HCT116 (cell line): ENCODE results near the gene RGS6. TPM values are rescaled to one million over a fixed set of nuclear protein-coding genes. Genes with fewer than 3 reads are reported as not detected.

ENCODE experiments used
- ATAC-seq: fragments of 200-7000 bp; cut with Tn5 transposase; 2 replicates; pipeline ENCODE4 v1.9.1; 2020; ENCODE audit warnings: mild to moderate bottlenecking, moderate library complexity
- BruUV-seq: library from RNA; stranded (reverse); fragments of 400-500 nt; replicated peaks from 2 replicates; lab custom pipeline; 2021; lab: Mats Ljungman, UMichigan
- CTCF ChIA-PET: fragments of 300-600 bp; sonication (Branson Sonifier 250); formaldehyde crosslinking; loops from one replicate; lab custom pipeline; 2021; ENCODE audit warnings: antibody characterized with exemption; lab: Charles Lee
- POLR2A ChIA-PET: fragments of 300-600, 350-600 bp; sonication (Branson Sonifier 250); formaldehyde crosslinking; loops from one replicate; lab custom pipeline; 2021; ENCODE audit warnings: antibody characterized with exemption; lab: Charles Lee
- RAD21 ChIA-PET, 2 experiments: fragments of 300-600 bp; sonication (Branson Sonifier 250); formaldehyde crosslinking; loops; one replicate each; lab custom pipeline; 2023; ENCODE audit warnings: low total read pairs in 2 of 2; ENCODE audit not compliant: uncharacterized antibody in 2 of 2, unreplicated experiment in 2 of 2, low non-redundant PET in 1 of 2; lab: Charles Lee
- DNase-seq: peaks from one replicate; pipeline ENCODE4 v3.0.0-alpha.2; 2010; ENCODE audit warnings: low read depth, low spot score
- H2AFZ ChIP-seq: fragments of 200-600 bp; shearing (Covaris generic), sonication (generic); 2 replicates; pipeline ENCODE4 v1.6.1; 2017; ENCODE audit warnings: low read depth, mixed run types, mixed read lengths, antibody characterized with exemption, low read length; ENCODE audit not compliant: poor library complexity, severe bottlenecking
- H3K27ac ChIP-seq: 2 replicates; pipeline ENCODE4 v1.5.1; 2012; ENCODE audit warnings: low read depth, low read length
- H3K27me3 ChIP-seq: fragments of 200-600 bp; sonication (generic); 2 replicates; pipeline ENCODE4 v1.6.1; 2016; ENCODE audit warnings: mixed run types, low read length, mixed read lengths; ENCODE audit not compliant: insufficient read depth
- H3K36me3 ChIP-seq, 2 experiments: fragments of 200-500 bp in 1 of 2; fragments of 200-600 bp in 1 of 2; sonication (Bioruptor generic) in 1 of 2; sonication (generic) in 1 of 2; 2 replicates each; pipeline versions ENCODE4 v1.5.1 to v1.6.1; 2014 to 2016; ENCODE audit warnings: low read length in 2 of 2, inconsistent platforms in 1 of 2, mixed read lengths in 1 of 2, mixed run types in 1 of 2; ENCODE audit not compliant: insufficient read depth in 2 of 2, control insufficient read depth in 1 of 2
- H3K4me1 ChIP-seq, 2 experiments: fragments of 200-600 bp in 1 of 2; sonication (generic) in 1 of 2; 2 replicates each; pipeline versions ENCODE4 v1.5.1 to v1.6.1; 2012 to 2017; ENCODE audit warnings: low read length in 2 of 2, inconsistent platforms in 1 of 2, mild to moderate bottlenecking in 1 of 2, mixed read lengths in 1 of 2, mixed run types in 1 of 2, moderate library complexity in 1 of 2; ENCODE audit not compliant: insufficient read depth in 2 of 2, control insufficient read depth in 1 of 2
- H3K4me2 ChIP-seq: fragments of 200-600 bp; sonication (generic); 2 replicates; pipeline ENCODE4 v1.6.1; 2017; ENCODE audit warnings: mixed run types, low read length, mixed read lengths
- H3K4me3 ChIP-seq, 2 experiments: fragments of 200-600 bp in 1 of 2; sonication (generic) in 1 of 2; replicated peaks in 1 of 2; 2 replicates each; pipeline ENCODE4 v1.5.1; 2011 to 2016; ENCODE audit warnings: low read length in 2 of 2, control low read depth in 1 of 2, low read depth in 1 of 2, mild to moderate bottlenecking in 1 of 2, mixed read lengths in 1 of 2, mixed run types in 1 of 2
- H3K79me2 ChIP-seq: fragments of 200-600 bp; sonication (generic); 2 replicates; pipeline ENCODE4 v1.6.1; 2017; ENCODE audit warnings: mild to moderate bottlenecking, mixed run types, low read length, moderate library complexity, mixed read lengths; ENCODE audit not compliant: insufficient read depth
- H3K9ac ChIP-seq: fragments of 200-600 bp; sonication (generic); 2 replicates; pipeline ENCODE4 v1.6.1; 2016; ENCODE audit warnings: low read length, mixed read lengths
- H3K9me2 ChIP-seq: fragments of 200-600 bp; sonication (generic), shearing (Covaris generic); 2 replicates; pipeline ENCODE4 v1.6.1; 2017; ENCODE audit warnings: mixed run types, mild to moderate bottlenecking, moderate library complexity; ENCODE audit not compliant: insufficient read depth
- H3K9me3 ChIP-seq, 2 experiments: fragments of 200-500 bp in 1 of 2; fragments of 200-600 bp in 1 of 2; sonication (Bioruptor generic) in 1 of 2; sonication (generic) in 1 of 2; 2 replicates each; pipeline ENCODE4 v1.6.1; 2014 to 2017; ENCODE audit warnings: low read length in 2 of 2, mixed read lengths in 2 of 2, inconsistent platforms in 1 of 2, low read depth in 1 of 2, mild to moderate bottlenecking in 1 of 2, mixed run types in 1 of 2, moderate library complexity in 1 of 2; ENCODE audit not compliant: control insufficient read depth in 1 of 2, insufficient read depth in 1 of 2
- H4K20me1 ChIP-seq: fragments of 200-600 bp; sonication (generic), shearing (Covaris generic); 2 replicates; pipeline ENCODE4 v1.6.1; 2017; ENCODE audit warnings: mixed run types, mild to moderate bottlenecking, moderate library complexity; ENCODE audit not compliant: insufficient read depth
- ATF3 ChIP-seq: IDR thresholded peaks from 2 replicates; pipeline ENCODE4 v1.6.1; 2012
- CBX3 ChIP-seq: IDR thresholded peaks from 2 replicates; pipeline ENCODE4 v1.6.1; 2012; ENCODE audit warnings: low read depth
- CEBPB ChIP-seq: IDR thresholded peaks from 2 replicates; pipeline ENCODE4 v1.6.1; 2012; ENCODE audit warnings: low read depth
- EGR1 ChIP-seq: IDR thresholded peaks from 2 replicates; pipeline ENCODE4 v1.6.1; 2012; ENCODE audit warnings: low read depth
- ELF1 ChIP-seq: IDR thresholded peaks from 2 replicates; pipeline ENCODE4 v1.6.1; 2012; ENCODE audit warnings: low read depth, borderline replicate concordance
- EZH2 ChIP-seq: fragments of 200-600 bp; sonication (generic); IDR thresholded peaks from 2 replicates; pipeline ENCODE4 v1.6.1; 2017; ENCODE audit warnings: antibody characterized with exemption, mixed run types
- EZH2phosphoT487 ChIP-seq: fragments of 200-600 bp; IDR thresholded peaks from 2 replicates; pipeline ENCODE4 v1.6.1; 2018; ENCODE audit warnings: antibody characterized with exemption, borderline replicate concordance
- JUND ChIP-seq: IDR thresholded peaks from 2 replicates; pipeline ENCODE4 v1.6.1; 2012
- MAX ChIP-seq: IDR thresholded peaks from 2 replicates; pipeline ENCODE4 v1.6.1; 2012
- POLR2A ChIP-seq: IDR thresholded peaks from 2 replicates; pipeline ENCODE4 v1.7.0; 2011; ENCODE audit warnings: borderline replicate concordance; ENCODE audit not compliant: insufficient read depth, insufficient read length; ENCODE audit errors: extremely low read depth
- SIN3A ChIP-seq: IDR thresholded peaks from 2 replicates; pipeline ENCODE4 v1.6.1; 2012; ENCODE audit warnings: low read depth
- SP1 ChIP-seq: IDR thresholded peaks from 2 replicates; pipeline ENCODE4 v1.6.1; 2012; ENCODE audit warnings: low read depth
- SRF ChIP-seq: IDR thresholded peaks from 2 replicates; pipeline ENCODE4 v1.6.1; 2012; ENCODE audit warnings: low read depth
- TCF7L2 ChIP-seq: IDR thresholded peaks from 2 replicates; pipeline ENCODE4 v1.7.0; 2011; ENCODE audit warnings: borderline replicate concordance, inconsistent platforms; ENCODE audit not compliant: insufficient read depth, insufficient read length; ENCODE audit errors: extremely low read depth
- YY1 ChIP-seq: IDR thresholded peaks from 2 replicates; pipeline ENCODE4 v1.6.1; 2011; ENCODE audit warnings: low read length, low read depth, moderate library complexity, mild to moderate bottlenecking; ENCODE audit not compliant: insufficient replicate concordance; ENCODE audit errors: extremely low read depth
- ZNF274 ChIP-seq: fragments of 200-500 bp; sonication (Bioruptor generic); IDR thresholded peaks from 2 replicates; pipeline ENCODE4 v1.6.1; 2014; ENCODE audit warnings: mild to moderate bottlenecking, low read depth, low read length, inconsistent platforms
- intact Hi-C: fragments of 100-400 bp; cut with micrococcal nuclease; formaldehyde crosslinking; loops from 2 replicates; pipeline ENCODE4 v1.10.0; 2022
- total RNA-seq: library from RNA; stranded (reverse); gene quantifications from one replicate; pipeline ENCODE4 v1.2.1, GENCODE V29; 2021; ENCODE audit not compliant: unreplicated experiment
- TF ChIP-seq, protein P1 (sequence below): IDR thresholded peaks from 2 replicates; pipeline ENCODE4 v1.6.1; 2012; ENCODE audit warnings: low read depth

Gene RGS6
- total RNA-seq, 1 experiment from 2014 or later: 4.7 TPM

GRCh38 chr14:72524295-72524629 is 592.0 kb downstream of the RGS6 start (continued):
- TF ChIP-seq, protein P1, sequence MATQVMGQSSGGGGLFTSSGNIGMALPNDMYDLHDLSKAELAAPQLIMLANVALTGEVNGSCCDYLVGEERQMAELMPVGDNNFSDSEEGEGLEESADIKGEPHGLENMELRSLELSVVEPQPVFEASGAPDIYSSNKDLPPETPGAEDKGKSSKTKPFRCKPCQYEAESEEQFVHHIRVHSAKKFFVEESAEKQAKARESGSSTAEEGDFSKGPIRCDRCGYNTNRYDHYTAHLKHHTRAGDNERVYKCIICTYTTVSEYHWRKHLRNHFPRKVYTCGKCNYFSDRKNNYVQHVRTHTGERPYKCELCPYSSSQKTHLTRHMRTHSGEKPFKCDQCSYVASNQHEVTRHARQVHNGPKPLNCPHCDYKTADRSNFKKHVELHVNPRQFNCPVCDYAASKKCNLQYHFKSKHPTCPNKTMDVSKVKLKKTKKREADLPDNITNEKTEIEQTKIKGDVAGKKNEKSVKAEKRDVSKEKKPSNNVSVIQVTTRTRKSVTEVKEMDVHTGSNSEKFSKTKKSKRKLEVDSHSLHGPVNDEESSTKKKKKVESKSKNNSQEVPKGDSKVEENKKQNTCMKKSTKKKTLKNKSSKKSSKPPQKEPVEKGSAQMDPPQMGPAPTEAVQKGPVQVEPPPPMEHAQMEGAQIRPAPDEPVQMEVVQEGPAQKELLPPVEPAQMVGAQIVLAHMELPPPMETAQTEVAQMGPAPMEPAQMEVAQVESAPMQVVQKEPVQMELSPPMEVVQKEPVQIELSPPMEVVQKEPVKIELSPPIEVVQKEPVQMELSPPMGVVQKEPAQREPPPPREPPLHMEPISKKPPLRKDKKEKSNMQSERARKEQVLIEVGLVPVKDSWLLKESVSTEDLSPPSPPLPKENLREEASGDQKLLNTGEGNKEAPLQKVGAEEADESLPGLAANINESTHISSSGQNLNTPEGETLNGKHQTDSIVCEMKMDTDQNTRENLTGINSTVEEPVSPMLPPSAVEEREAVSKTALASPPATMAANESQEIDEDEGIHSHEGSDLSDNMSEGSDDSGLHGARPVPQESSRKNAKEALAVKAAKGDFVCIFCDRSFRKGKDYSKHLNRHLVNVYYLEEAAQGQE: no peak
- TF ChIP-seq ATF3 (no peak), MAX (no peak), EGR1 (no peak), SP1 (no peak), POLR2A (no peak), EZH2 (no peak)

DNA sequence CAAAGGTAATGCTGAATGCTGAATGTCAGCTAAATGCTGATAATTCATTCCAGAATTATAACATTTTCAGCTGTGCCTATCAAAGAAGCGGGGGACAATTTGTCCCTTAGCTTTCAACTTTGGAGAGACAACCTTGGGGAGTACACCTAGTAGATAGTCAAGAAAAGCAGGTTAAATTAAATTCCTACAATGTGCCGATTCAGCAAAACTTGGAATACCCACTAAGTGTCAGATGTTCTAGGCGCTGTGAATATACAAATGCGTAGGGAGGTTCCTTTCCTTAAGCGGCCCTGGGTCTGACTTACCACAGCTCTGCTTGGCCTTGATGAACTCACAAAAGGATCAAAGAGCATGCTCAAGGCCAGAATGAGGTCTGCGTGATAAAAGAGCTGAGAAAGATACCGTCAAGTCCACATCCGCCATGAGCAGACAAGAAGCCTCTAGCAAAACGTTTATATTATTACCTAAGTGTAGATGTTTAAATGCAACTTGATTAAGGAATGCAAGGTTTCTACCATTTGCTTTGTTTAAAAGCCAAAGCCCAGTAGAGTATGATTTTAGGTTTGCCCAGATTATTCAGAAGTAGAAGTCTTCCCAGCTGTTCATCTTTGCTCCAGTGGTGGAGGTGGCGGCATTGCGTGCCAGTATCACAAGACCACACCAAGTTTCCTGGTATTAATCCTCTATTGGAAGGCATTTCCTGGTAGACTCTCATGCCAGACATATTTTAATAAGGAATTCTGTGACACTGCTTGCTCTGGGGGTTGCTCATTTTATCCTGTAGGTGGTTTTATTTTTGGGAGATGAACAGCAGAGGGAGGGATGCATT is 593.1 kb downstream of the RGS6 start:
- Histone ChIP-seq H3K79me2 (no peaks in the 10 kb centered on the region), H3K27me3 (peaks cover 5% of the 10 kb centered on the region; the same call in 1 of the 2 replicates), H3K36me3 (no peaks in the 10 kb centered on the region), H3K9me2 (no peaks in the 10 kb centered on the region), H3K4me3 (no peak overlapping the region), H3K27ac (no peak overlapping the region), H3K4me2 (no peak overlapping the region), H3K4me1 (no peaks in the 10 kb centered on the region)
- CTCF ChIA-PET: interaction anchor here (1.1 to 2.0 kb wide), 2 partner anchors 11 kb away, joined by 3 to 7 read pairs; no protein-coding TSS in a partner anchor
- intact Hi-C loops: no loop called here
- no peak for DNase-seq
- POLR2A ChIA-PET: no interaction called here
- BruUV-seq: no TSS peak
- RAD21 ChIA-PET: no interaction called here
- no peak for TF ChIP-seq EZH2phosphoT487
- TF ChIP-seq CBX3: no peak
- no peak for TF ChIP-seq SP1
- no peak for TF ChIP-seq MAX
- TF ChIP-seq ELF1: no peak
- no peak for TF ChIP-seq JUND
- no peak for TF ChIP-seq SRF
- TF ChIP-seq SIN3A: no peak
- no peak for TF ChIP-seq POLR2A
- TF ChIP-seq CEBPB: no peak
- TF ChIP-seq YY1: no peak
- no peak for TF ChIP-seq ZNF274
- TF ChIP-seq TCF7L2: no peak
- TF ChIP-seq, all 23 proteins: peak for 0
- H3K9ac ChIP-seq: no peak overlapping the region
- H3K9me3 ChIP-seq: no peaks in the 10 kb centered on the region
- H4K20me1 ChIP-seq: no peaks in the 10 kb centered on the region
- no peak for ATAC-seq
- H2AFZ ChIP-seq: no peak overlapping the region
